ENCODE data around the gene N4BP2L1.

DNA sequence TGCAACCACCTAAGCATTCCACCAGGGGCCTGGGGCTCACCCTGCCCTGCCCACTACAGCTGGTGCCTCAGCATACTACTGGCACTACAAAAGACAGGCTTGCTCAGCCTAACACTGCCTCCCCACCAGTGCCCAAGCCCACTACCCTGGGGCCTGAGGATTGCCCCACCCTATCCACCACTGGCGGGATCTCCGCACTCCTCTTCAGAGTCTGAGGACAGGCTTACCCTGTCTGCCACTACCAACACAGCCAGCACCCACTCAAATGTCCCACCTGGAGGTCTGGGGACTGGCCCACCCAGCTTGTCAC, 27.6 kb upstream of the N4BP2L1 start:
- no peak for TF ChIP-seq EZH2 (optimal IDR thresholded peaks at IDR 0.05; ENCODE audit: low read depth, low read length)
- TF ChIP-seq, protein P1, sequence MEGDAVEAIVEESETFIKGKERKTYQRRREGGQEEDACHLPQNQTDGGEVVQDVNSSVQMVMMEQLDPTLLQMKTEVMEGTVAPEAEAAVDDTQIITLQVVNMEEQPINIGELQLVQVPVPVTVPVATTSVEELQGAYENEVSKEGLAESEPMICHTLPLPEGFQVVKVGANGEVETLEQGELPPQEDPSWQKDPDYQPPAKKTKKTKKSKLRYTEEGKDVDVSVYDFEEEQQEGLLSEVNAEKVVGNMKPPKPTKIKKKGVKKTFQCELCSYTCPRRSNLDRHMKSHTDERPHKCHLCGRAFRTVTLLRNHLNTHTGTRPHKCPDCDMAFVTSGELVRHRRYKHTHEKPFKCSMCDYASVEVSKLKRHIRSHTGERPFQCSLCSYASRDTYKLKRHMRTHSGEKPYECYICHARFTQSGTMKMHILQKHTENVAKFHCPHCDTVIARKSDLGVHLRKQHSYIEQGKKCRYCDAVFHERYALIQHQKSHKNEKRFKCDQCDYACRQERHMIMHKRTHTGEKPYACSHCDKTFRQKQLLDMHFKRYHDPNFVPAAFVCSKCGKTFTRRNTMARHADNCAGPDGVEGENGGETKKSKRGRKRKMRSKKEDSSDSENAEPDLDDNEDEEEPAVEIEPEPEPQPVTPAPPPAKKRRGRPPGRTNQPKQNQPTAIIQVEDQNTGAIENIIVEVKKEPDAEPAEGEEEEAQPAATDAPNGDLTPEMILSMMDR (IDR thresholded peaks at IDR 0.05; ENCODE audit: low read length): no peak
- no peak for TF ChIP-seq EZH2phosphoT487 (IDR thresholded peaks at IDR 0.05; ENCODE audit: low read length)
